G401.6 (cell line): ENCODE data around the gene CRACR2A.
A peak's percentile ranks its signal among the peaks of the same experiment; 100 is the strongest.

ENCODE experiments used
- FAIRE-seq: peaks from 2 replicates; lab custom pipeline; 2012; peaks lifted over from hg19 to GRCh38; lab: Jason Lieb, UNC

Gene CRACR2A

GRCh38 chr12:3752741-3753486 lies at the start of gene CRACR2A:
CRACR2A (minus strand) TSS chr12:3753109; CDS start chr12:3696999, 56,110 bp downstream.
- FAIRE-seq, result no peak

GRCh38 chr12:3797531-3798048 lies 44.7 kb upstream of the CRACR2A start:
- FAIRE-seq, result no peak

GRCh38 chr12:3795492-3796133 lies 42.7 kb upstream of the CRACR2A start:
- no peak for FAIRE-seq

GRCh38 chr12:3795066-3795465 lies 42.2 kb upstream of the CRACR2A start:
- no peak for FAIRE-seq

- FAIRE-seq, result no peak
Measured at GRCh38 chr12:3792623-3793288, 39.8 kb upstream of the CRACR2A start.

- no peak for FAIRE-seq
Measured at GRCh38 chr12:3791256-3791874, 38.5 kb upstream of the CRACR2A start.

- no peak for FAIRE-seq
Measured at GRCh38 chr12:3790642-3791041, 37.7 kb upstream of the CRACR2A start.

- no peak for FAIRE-seq
Measured at GRCh38 chr12:3789838-3790237, 36.9 kb upstream of the CRACR2A start.

GRCh38 chr12:3777206-3777809 lies 24.4 kb upstream of the CRACR2A start:
- FAIRE-seq, result peak; percentile 63

GRCh38 chr12:3775385-3776035 lies 22.6 kb upstream of the CRACR2A start:
- FAIRE-seq, result no peak

GRCh38 chr12:3772380-3772779 lies 19.5 kb upstream of the CRACR2A start:
- FAIRE-seq, result no peak

- FAIRE-seq, result no peak
Measured at GRCh38 chr12:3771853-3772252, 18.9 kb upstream of the CRACR2A start.

- no peak for FAIRE-seq
Measured at GRCh38 chr12:3770891-3771290, 18.0 kb upstream of the CRACR2A start.

GRCh38 chr12:3768911-3769447 lies 16.1 kb upstream of the CRACR2A start:
- FAIRE-seq, result no peak

GRCh38 chr12:3761116-3761735 lies 8.3 kb upstream of the CRACR2A start:
- no peak for FAIRE-seq

- FAIRE-seq, result no peak
Measured at GRCh38 chr12:3759878-3760277, 7.0 kb upstream of the CRACR2A start.

GRCh38 chr12:3757261-3757660 lies 4.4 kb upstream of the CRACR2A start:
- FAIRE-seq, result no peak

GRCh38 chr12:3755898-3756297 lies 3.0 kb upstream of the CRACR2A start:
- FAIRE-seq, result no peak

- no peak for FAIRE-seq
Measured at GRCh38 chr12:3753544-3754284, 805 bp upstream of the CRACR2A start.

- FAIRE-seq, result no peak
Measured at GRCh38 chr12:3752096-3752709, 706 bp downstream of the CRACR2A start.
